Liver (tissue), 9 donors: ENCODE measurements around the gene ZNF618. TPM values are rescaled to one million over a fixed set of nuclear protein-coding genes. Genes with fewer than 3 reads are reported as not detected.
A peak's percentile ranks its signal among the peaks of the same experiment; 100 is the strongest.

Source experiments
- DNase-seq: peaks from one replicate; pipeline ENCODE4 v3.0.0-alpha.2; 2017; ENCODE audit warnings: low spot score
- H3K27ac ChIP-seq, 2 donors: one replicate each; pipeline ENCODE4 v1.7.0; 2013; ENCODE audit warnings: inconsistent platforms in 2 of 2, low read length in 2 of 2, control low read depth in 1 of 2, low read depth in 1 of 2, mild to moderate bottlenecking in 1 of 2
- H3K27me3 ChIP-seq, 4 donors: one replicate each; pipeline versions ENCODE4 v1.6.1 to v1.7.0; 2013; ENCODE audit warnings: low read length in 3 of 4, inconsistent platforms in 1 of 4, mild to moderate bottlenecking in 1 of 4, moderate library complexity in 1 of 4; ENCODE audit not compliant: control insufficient read depth in 4 of 4, insufficient read depth in 4 of 4
- H3K36me3 ChIP-seq, 4 donors: one replicate each; pipeline versions ENCODE4 v1.6.1 to v1.7.0; 2013; ENCODE audit warnings: low read length in 3 of 4, mild to moderate bottlenecking in 3 of 4, low read depth in 1 of 4, moderate library complexity in 1 of 4; ENCODE audit not compliant: control insufficient read depth in 4 of 4, insufficient read depth in 3 of 4
- H3K4me1 ChIP-seq, 4 donors: one replicate each; pipeline versions ENCODE4 v1.6.1 to v1.7.0; 2013; ENCODE audit warnings: low read length in 3 of 4, mild to moderate bottlenecking in 3 of 4, moderate library complexity in 1 of 4; ENCODE audit not compliant: control insufficient read depth in 4 of 4, insufficient read depth in 4 of 4
- H3K4me3 ChIP-seq, 3 donors: one replicate each; pipeline versions ENCODE4 v1.6.1 to v1.7.0; 2013; ENCODE audit warnings: low read length in 3 of 3, control low read depth in 1 of 3, low read depth in 1 of 3, mild to moderate bottlenecking in 1 of 3
- H3K9ac ChIP-seq, 2 donors: one replicate each; pipeline ENCODE4 v1.7.0; 2013; ENCODE audit warnings: low read length in 2 of 2, mild to moderate bottlenecking in 2 of 2, moderate library complexity in 2 of 2, control low read depth in 1 of 2, low read depth in 1 of 2
- H3K9me3 ChIP-seq, 4 donors: one replicate each; pipeline versions ENCODE4 v1.6.1 to v1.7.0; 2013; ENCODE audit warnings: low read length in 3 of 4; ENCODE audit not compliant: control insufficient read depth in 4 of 4
- EGR1 ChIP-seq, 2 donors: IDR thresholded peaks; 2 replicates each; pipeline ENCODE4 v1.6.1; 2016 to 2018; ENCODE audit warnings: antibody characterized with exemption in 2 of 2, low read depth in 2 of 2
- FOXA1 ChIP-seq: IDR thresholded peaks from 2 replicates; pipeline ENCODE4 v1.6.1; 2016; ENCODE audit warnings: antibody characterized with exemption
- FOXA2 ChIP-seq: IDR thresholded peaks from 2 replicates; pipeline ENCODE4 v1.6.1; 2016; ENCODE audit warnings: antibody characterized with exemption
- GABPA ChIP-seq, 2 donors: IDR thresholded peaks in 1 of 2; conservative IDR thresholded peaks in 1 of 2; 2 replicates each; pipeline ENCODE4 v1.6.1; 2016; ENCODE audit warnings: antibody characterized with exemption in 2 of 2, mild to moderate bottlenecking in 1 of 2, moderate library complexity in 1 of 2
- HNF4A ChIP-seq, 2 donors: conservative IDR thresholded peaks; 2 replicates each; pipeline ENCODE4 v1.6.1; 2016; ENCODE audit warnings: antibody characterized with exemption in 2 of 2, mild to moderate bottlenecking in 2 of 2
- HNF4G ChIP-seq: IDR thresholded peaks from 2 replicates; pipeline ENCODE4 v1.6.1; 2016; ENCODE audit warnings: antibody characterized with exemption
- JUND ChIP-seq, 2 donors: IDR thresholded peaks; 2 replicates each; pipeline ENCODE4 v1.6.1; 2016; ENCODE audit warnings: antibody characterized with exemption in 2 of 2
- NR2F2 ChIP-seq: IDR thresholded peaks from 2 replicates; pipeline ENCODE4 v1.6.1; 2016; ENCODE audit warnings: antibody characterized with exemption
- RAD21 ChIP-seq, 2 donors: IDR thresholded peaks; 2 replicates each; pipeline ENCODE4 v1.6.1; 2016; ENCODE audit warnings: antibody characterized with exemption in 2 of 2, mild to moderate bottlenecking in 2 of 2
- RXRA ChIP-seq, 2 donors: IDR thresholded peaks; 2 replicates each; pipeline ENCODE4 v1.6.1; 2017 to 2018; ENCODE audit warnings: antibody characterized with exemption in 2 of 2, mild to moderate bottlenecking in 1 of 2
- SP1 ChIP-seq: IDR thresholded peaks from 2 replicates; pipeline ENCODE4 v1.6.1; 2018; ENCODE audit warnings: antibody characterized with exemption, mild to moderate bottlenecking
- TAF1 ChIP-seq: conservative IDR thresholded peaks from 2 replicates; pipeline ENCODE4 v1.6.1; 2016; ENCODE audit warnings: antibody characterized with exemption, mild to moderate bottlenecking
- YY1 ChIP-seq: IDR thresholded peaks from 2 replicates; pipeline ENCODE4 v1.6.1; 2016; ENCODE audit warnings: antibody characterized with exemption, mild to moderate bottlenecking
- WGBS: extraction: QIAGEN DNeasy Blood & Tissue Kit; methylation state at CpG from one replicate; pipeline ENCODE4 v1.1.7; 2013; 5-methylcytosine and 5-hydroxymethylcytosine counted together
- polyA plus RNA-seq, 2 donors: library from polyadenylated mRNA; stranded (reverse) in 1 of 2; unstranded in 1 of 2; fragments of 200-250 nt in 1 of 2; fragments of >200 nt in 1 of 2; fragmentation: Nextera tagmentation in 1 of 2; extraction: Ambion mirVana in 1 of 2; gene quantifications; one replicate each; pipeline versions ENCODE4 v1.2.1 to v1.2.3, GENCODE V29; 2013 to 2015
- total RNA-seq, 2 donors: library from RNA; depleted of rRNA; stranded (reverse); fragments of >200 nt; gene quantifications; one replicate each; pipeline ENCODE4 v1.2.3, GENCODE V29; 2014
- TF ChIP-seq, protein P1 (sequence below): IDR thresholded peaks from 2 replicates; pipeline ENCODE4 v1.6.1; 2016; ENCODE audit warnings: antibody characterized with exemption
- TF ChIP-seq, protein P2 (sequence below): IDR thresholded peaks from 2 replicates; pipeline ENCODE4 v1.6.1; 2016; ENCODE audit warnings: antibody characterized with exemption
- TF ChIP-seq, protein P3 (sequence below): fragments of 150-350 bp; IDR thresholded peaks from 2 replicates; pipeline ENCODE4 v1.5.1; 2017; ENCODE audit warnings: improper control_type of control experiment, low read depth, low read length; ENCODE audit not compliant: missing input control
- TF ChIP-seq, protein P4 (sequence below): IDR thresholded peaks from 2 replicates; pipeline ENCODE4 v1.6.1; 2016; ENCODE audit warnings: antibody characterized with exemption, mild to moderate bottlenecking
- TF ChIP-seq, protein P5 (sequence below): IDR thresholded peaks from 2 replicates; pipeline ENCODE4 v1.6.1; 2016; ENCODE audit warnings: antibody characterized with exemption
- donor health status: healthy.
- donor health status: healthy.
- donor health status: healthy.
- donor health status: healthy.
- donor health status: healthy.

The ZNF618 gene
- total and polyA plus RNA-seq, 4 donors: 2.2 to 6.5 (median 3.7) TPM

DNA sequence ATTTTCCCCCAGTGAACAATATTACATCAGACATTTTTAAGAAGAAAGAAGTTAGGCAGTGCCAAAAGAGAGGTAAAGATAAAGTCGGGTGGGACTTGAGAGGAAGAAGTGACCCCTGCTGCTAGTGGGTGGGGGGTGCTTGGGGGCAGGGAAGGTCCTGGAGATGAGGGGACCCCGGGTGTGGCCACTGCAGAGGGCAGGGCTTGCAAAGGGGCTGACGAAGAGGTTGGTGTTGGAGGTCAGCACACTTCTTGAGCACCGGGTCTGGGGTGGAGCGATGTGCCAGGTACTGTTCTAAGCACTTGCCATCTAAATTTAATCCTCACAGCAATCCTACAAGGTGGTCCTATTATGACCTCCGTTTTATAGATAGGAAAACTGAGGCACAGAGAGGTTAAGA is 140.0 kb downstream of the ZNF618 start:
- peaks cover 12 to 38% (median 17%) of the 10 kb centered on the region in 4 donors for H3K36me3 ChIP-seq
- 83% methylated on average over 6 of the region's 6 CpGs for WGBS
- no peak overlapping the region for H3K4me3 ChIP-seq
- no peak overlapping the region for H3K27ac ChIP-seq
- TF ChIP-seq, protein P1, sequence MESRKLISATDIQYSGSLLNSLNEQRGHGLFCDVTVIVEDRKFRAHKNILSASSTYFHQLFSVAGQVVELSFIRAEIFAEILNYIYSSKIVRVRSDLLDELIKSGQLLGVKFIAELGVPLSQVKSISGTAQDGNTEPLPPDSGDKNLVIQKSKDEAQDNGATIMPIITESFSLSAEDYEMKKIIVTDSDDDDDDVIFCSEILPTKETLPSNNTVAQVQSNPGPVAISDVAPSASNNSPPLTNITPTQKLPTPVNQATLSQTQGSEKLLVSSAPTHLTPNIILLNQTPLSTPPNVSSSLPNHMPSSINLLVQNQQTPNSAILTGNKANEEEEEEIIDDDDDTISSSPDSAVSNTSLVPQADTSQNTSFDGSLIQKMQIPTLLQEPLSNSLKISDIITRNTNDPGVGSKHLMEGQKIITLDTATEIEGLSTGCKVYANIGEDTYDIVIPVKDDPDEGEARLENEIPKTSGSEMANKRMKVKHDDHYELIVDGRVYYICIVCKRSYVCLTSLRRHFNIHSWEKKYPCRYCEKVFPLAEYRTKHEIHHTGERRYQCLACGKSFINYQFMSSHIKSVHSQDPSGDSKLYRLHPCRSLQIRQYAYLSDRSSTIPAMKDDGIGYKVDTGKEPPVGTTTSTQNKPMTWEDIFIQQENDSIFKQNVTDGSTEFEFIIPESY: no peak
- TF ChIP-seq FOXA2 (no peak), JUND (IDR thresholded peaks at IDR 0.05) (no peak), FOXA1 (no peak), TAF1 (no peak), EGR1 (IDR thresholded peaks at IDR 0.05; ENCODE audit: low read depth in 2 of 2) (no peak), GABPA (IDR thresholded peaks at IDR 0.05 in 1 of 2, conservative IDR thresholded peaks at IDR 0.05 in 1 of 2) (no peak), RAD21 (IDR thresholded peaks at IDR 0.05) (no peak), NR2F2 (no peak), HNF4G (no peak), YY1 (no peak), SP1 (no peak), HNF4A (conservative IDR thresholded peaks at IDR 0.05) (no peak), RXRA (IDR thresholded peaks at IDR 0.05) (no peak)
- TF ChIP-seq, protein P2, sequence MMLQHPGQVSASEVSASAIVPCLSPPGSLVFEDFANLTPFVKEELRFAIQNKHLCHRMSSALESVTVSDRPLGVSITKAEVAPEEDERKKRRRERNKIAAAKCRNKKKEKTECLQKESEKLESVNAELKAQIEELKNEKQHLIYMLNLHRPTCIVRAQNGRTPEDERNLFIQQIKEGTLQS: no peak
- TF ChIP-seq, protein P3, sequence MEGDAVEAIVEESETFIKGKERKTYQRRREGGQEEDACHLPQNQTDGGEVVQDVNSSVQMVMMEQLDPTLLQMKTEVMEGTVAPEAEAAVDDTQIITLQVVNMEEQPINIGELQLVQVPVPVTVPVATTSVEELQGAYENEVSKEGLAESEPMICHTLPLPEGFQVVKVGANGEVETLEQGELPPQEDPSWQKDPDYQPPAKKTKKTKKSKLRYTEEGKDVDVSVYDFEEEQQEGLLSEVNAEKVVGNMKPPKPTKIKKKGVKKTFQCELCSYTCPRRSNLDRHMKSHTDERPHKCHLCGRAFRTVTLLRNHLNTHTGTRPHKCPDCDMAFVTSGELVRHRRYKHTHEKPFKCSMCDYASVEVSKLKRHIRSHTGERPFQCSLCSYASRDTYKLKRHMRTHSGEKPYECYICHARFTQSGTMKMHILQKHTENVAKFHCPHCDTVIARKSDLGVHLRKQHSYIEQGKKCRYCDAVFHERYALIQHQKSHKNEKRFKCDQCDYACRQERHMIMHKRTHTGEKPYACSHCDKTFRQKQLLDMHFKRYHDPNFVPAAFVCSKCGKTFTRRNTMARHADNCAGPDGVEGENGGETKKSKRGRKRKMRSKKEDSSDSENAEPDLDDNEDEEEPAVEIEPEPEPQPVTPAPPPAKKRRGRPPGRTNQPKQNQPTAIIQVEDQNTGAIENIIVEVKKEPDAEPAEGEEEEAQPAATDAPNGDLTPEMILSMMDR: no peak
- TF ChIP-seq, protein P4, sequence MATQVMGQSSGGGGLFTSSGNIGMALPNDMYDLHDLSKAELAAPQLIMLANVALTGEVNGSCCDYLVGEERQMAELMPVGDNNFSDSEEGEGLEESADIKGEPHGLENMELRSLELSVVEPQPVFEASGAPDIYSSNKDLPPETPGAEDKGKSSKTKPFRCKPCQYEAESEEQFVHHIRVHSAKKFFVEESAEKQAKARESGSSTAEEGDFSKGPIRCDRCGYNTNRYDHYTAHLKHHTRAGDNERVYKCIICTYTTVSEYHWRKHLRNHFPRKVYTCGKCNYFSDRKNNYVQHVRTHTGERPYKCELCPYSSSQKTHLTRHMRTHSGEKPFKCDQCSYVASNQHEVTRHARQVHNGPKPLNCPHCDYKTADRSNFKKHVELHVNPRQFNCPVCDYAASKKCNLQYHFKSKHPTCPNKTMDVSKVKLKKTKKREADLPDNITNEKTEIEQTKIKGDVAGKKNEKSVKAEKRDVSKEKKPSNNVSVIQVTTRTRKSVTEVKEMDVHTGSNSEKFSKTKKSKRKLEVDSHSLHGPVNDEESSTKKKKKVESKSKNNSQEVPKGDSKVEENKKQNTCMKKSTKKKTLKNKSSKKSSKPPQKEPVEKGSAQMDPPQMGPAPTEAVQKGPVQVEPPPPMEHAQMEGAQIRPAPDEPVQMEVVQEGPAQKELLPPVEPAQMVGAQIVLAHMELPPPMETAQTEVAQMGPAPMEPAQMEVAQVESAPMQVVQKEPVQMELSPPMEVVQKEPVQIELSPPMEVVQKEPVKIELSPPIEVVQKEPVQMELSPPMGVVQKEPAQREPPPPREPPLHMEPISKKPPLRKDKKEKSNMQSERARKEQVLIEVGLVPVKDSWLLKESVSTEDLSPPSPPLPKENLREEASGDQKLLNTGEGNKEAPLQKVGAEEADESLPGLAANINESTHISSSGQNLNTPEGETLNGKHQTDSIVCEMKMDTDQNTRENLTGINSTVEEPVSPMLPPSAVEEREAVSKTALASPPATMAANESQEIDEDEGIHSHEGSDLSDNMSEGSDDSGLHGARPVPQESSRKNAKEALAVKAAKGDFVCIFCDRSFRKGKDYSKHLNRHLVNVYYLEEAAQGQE: no peak
- TF ChIP-seq, protein P5, sequence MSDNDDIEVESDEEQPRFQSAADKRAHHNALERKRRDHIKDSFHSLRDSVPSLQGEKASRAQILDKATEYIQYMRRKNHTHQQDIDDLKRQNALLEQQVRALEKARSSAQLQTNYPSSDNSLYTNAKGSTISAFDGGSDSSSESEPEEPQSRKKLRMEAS: no peak
- DNase-seq: peak; percentile 27
- no peaks in the 10 kb centered on the region for H3K27me3 ChIP-seq
- H3K9ac ChIP-seq: no peak overlapping the region
- no peaks in the 10 kb centered on the region for H3K9me3 ChIP-seq
- peaks cover 2 to 11% (median 7%) of the 10 kb centered on the region in 4 donors for H3K4me1 ChIP-seq
